HL-60/S4 treated with phorbol 12-myristate 13-acetate at 8.2 ng/mL for 4 days and 3 days (cell line): ENCODE measurements around the gene THUMPD3.

ENCODE experiments used
- in situ Hi-C: fragments of 300-500 bp; cut with MboI; formaldehyde crosslinking; loops from 2 replicates; pipeline ENCODE4 v1.15.0; 2022; ENCODE audit warnings: low sequenced_read_pairs

Gene THUMPD3

DNA sequence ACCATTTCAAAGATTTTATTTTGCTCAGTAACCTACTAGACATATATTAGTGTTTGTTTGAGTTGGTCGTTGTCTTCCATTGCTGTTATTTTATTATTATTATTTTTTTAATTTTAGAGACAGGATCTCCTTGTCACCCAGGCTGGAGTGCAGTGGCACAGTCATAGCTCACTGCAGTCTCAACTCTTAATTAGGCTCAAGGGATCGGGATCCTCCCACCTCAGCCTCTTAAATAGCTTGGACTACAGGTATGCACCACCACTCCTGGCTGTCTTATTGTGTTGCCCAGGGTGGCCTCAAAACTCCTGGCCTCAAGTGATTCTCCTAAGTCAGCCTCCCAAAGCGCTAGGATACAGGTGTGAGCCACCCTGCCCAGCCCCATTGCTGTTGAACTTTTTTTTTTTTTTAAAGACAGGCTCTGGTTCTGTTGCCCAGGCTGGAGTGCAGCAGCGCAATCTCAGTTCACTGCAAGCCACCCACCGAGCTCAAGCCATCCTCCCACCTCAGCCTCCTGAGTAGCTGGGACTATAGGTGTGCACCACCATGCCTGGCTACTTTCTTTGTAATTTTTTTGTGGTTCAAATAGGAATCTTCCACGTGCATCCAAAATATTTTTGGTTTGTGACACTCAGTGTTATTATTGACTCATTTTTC lies 52.8 kb downstream of the THUMPD3 start:
- in situ Hi-C loops: no loop called here

- in situ Hi-C loops: no loop called here
Observed at GRCh38 chr3:9416139-9416780, 53.4 kb downstream of the THUMPD3 start.

DNA sequence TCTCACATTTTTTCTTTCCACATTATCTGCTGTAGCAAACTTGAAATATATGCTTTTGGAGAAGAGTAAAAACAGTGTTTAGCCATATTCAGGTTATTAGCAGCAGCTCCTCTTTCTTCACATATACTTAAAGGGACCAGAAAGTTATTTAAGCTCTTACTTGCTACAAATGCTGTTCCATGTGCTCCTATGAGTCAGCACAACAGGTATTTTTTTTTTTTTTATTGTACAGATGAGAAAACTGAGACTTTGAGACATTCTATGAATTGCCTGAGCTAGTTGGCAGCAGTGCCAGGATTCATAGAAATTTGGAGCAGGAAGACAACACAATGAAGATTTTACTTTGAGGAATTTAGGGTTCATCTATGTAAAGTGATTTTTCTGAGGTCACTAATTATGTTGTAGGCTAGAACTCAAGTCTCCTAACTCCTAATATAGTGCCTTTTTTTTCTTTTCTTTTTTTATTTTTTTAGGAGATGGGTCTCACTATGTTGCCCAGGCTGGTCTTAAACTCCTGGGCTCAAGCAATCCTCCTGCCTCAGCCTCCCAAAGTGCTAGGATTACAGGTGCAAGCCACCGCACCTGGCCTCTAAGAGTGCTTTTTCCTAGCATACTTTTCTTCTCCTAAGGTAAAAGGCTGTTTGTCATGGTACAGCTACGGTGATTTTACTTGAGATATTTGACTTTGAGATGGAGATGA lies 58.1 kb downstream of the THUMPD3 start:
- in situ Hi-C loops: no loop called here

DNA sequence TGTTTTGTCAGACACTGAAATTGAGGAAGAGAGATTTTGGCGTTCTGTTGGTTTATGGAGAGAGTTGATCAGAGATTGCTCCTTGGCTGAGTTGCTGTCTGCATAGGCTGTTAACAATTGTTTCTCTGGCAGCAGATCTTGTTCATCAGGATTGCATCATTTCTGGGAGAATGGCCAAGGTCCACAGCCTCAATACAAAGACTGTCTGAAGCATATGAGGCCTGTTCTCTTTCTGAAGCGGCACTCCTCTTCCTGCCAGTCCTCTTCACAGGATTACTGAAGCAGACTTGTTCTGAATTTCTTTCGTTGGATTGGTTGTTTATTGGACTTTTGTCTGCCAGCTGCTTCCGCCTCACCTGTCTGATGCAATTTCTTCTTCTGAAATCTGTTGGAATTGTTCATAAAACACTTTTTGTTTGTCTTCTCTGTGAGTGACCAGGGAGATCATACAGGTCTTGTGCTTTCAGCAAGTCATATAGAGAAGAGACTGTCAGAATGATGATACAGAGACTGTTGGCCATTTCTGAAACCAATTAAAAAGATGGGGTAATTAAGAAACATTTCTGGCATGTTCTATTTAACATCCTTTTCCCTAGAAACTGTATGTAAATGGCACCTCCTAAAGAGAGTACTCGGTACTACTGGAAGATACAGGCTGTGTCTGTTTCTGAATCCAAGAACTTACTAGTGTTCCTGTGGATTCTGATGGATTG lies 60.0 kb downstream of the THUMPD3 start:
- in situ Hi-C loops: no loop called here

DNA sequence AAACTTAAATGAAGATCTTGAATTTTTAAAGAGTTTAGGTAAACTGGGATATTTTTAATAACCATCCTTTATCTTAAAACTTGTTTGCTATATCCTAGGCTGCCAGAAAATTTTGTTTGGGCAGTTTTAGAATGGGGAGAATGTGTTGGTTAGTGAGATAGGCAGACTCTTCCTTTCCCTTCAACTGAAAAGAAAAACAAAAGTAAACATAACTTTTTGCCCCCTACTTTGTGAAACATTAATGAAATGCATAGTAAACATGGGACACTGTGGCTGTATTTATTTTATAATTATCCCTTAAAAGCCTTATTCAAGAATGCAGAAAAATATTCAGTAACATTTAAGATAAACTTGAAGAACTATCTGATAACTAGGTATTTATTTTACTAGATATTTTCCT lies 65.6 kb downstream of the THUMPD3 start:
- in situ Hi-C loops: no loop called here

DNA sequence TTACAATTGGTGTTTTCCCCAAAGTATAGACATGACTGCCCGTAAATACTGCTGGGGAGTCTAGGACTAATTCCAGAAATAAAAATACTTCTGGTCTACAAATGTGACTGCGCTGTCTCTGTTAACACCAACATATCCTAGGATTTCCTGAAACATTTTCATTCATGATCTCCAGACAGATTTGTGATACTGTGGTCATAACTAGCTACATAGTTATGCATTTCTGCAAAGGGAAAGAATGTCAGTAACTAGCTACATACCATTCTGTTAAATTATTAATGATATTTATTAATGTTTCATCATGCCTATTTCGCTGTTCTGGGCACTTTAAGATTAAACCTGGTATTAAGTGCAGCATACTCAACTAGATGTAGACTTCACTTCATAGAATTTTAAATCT lies 67.9 kb downstream of the THUMPD3 start:
- in situ Hi-C loops: no loop called here

GRCh38 chr3:9433627-9434521 lies 71.0 kb downstream of the THUMPD3 start:
- in situ Hi-C loops: no loop called here

- in situ Hi-C loops: no loop called here
Observed at GRCh38 chr3:9435316-9435715, 72.5 kb downstream of the THUMPD3 start.
